ENCODE measurements around the gene SMIM35.

DNA sequence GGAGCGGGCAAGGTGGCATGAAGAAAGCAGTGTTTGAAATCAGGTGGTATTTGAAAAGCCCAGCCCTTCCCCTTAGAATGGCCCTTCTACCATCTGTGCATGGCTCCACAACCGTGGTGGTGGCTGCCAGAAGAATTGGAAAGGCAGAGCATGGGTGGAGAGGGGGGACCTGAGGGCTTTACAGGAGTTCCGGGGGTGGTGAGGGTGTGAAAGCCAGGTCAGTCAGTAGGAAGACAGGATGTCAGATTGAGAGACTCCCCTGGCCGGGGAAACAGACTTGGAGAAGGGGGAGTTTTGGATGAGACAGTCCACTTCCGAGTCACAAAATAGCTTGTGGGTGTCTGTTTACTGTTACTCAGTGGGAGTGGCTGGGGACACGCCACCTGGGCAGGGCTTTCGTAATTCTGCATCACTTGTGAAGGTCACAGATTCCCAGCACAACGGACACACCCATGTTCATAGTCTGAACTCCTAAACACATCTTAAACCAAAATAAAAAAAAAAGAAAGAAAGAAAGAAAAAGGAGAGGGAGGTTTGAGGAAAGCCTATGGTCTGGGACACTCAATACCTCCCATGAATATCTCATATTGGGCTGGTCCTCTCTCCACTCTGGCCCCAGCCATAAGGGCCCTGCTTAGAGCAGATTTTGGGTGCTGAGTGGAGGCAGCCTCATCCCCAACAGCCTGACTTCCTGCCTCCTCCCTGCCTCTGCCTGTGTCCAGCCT lies 24.4 kb upstream of the SMIM35 start:
- TF ChIP-seq CTCF (IDR thresholded peaks at IDR 0.05): no peak
- no peak for TF ChIP-seq EP300 (IDR thresholded peaks at IDR 0.05)
- no peak for TF ChIP-seq POLR2AphosphoS5 (IDR thresholded peaks at IDR 0.05)
- TF ChIP-seq POLR2A (IDR thresholded peaks at IDR 0.05): no peak

All from upper lobe of left lung (tissue), 4 donors.